ENCODE data around the gene CD151. TPM values are rescaled to one million over a fixed set of nuclear protein-coding genes. Genes with fewer than 3 reads are reported as not detected.
A peak's percentile ranks its signal among the peaks of the same experiment; 100 is the strongest.

The CD151 gene
- total RNA-seq, 4 donors from 2014 or later: 102 to 277 (median 237) TPM

DNA sequence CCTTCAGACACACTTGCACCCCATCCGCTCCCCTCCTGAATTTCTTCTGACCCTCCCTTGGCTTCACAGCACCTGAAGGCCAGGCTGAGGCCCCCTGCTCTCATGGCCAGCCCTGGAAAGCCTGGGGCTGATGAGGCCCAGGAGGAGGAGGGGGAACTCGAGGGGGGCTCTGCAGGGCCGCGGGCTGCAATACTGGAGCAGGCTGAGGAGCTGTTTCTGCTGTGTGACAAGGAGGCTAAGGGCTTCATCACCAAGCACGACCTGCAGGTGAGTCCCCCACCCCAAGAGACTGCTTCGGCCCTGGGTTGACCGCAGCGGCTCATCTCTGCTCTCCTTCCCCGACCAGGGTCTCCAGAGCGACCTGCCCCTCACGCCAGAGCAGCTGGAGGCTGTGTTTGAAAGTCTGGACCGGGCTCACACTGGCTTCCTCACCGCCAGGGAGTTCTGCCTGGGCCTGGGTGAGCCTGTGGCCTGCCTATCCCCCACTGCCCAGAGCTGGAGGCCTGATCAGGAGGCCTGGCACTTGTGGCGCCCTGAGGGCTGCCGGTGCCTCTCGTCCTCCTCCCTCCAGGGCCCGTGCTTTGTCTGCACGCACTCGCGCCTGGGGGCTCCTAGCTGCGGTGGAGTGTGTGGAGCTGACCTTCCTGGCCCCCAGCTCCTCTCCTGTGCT, 4.1 kb upstream of the CD151 start:
- peaks cover 0 to 20% of the 10 kb centered on the region in 2 donors for H3K27me3 ChIP-seq
- H3K4me1 ChIP-seq: peaks cover 18 to 80% (median 42%) of the 10 kb centered on the region in 4 donors
- no peak for DNase-seq
- H3K9me3 ChIP-seq: no peaks in the 10 kb centered on the region
- H3K27ac ChIP-seq: peak overlapping the region; percentile 81 to 94 (median 85)
- H3K4me3 ChIP-seq: peak overlapping the region in 2 of 4 donors; percentile 39 to 49
- H3K36me3 ChIP-seq: peaks cover 0 to 21% (median 0%) of the 10 kb centered on the region in 3 donors
- no peak for TF ChIP-seq CTCF (IDR thresholded peaks at IDR 0.05)

GRCh38 chr11:829176-829846, 3.4 kb upstream of the CD151 start:
- peak in 2 of 3 donors; percentile 65 to 72 for DNase-seq
- peak overlapping the region; percentile 33 to 49 (median 41) for H3K4me3 ChIP-seq
- H3K4me1 ChIP-seq: peaks cover 19 to 87% (median 42%) of the 10 kb centered on the region in 4 donors
- H3K27ac ChIP-seq: peak overlapping the region; percentile 81 to 94 (median 85)
- H3K36me3 ChIP-seq: peaks cover 0 to 14% (median 0%) of the 10 kb centered on the region in 3 donors
- no peaks in the 10 kb centered on the region for H3K9me3 ChIP-seq
- TF ChIP-seq POLR2A (IDR thresholded peaks at IDR 0.05) (no peak), CTCF (IDR thresholded peaks at IDR 0.05) (no peak)
- peaks cover 0 to 20% of the 10 kb centered on the region in 2 donors for H3K27me3 ChIP-seq

DNA sequence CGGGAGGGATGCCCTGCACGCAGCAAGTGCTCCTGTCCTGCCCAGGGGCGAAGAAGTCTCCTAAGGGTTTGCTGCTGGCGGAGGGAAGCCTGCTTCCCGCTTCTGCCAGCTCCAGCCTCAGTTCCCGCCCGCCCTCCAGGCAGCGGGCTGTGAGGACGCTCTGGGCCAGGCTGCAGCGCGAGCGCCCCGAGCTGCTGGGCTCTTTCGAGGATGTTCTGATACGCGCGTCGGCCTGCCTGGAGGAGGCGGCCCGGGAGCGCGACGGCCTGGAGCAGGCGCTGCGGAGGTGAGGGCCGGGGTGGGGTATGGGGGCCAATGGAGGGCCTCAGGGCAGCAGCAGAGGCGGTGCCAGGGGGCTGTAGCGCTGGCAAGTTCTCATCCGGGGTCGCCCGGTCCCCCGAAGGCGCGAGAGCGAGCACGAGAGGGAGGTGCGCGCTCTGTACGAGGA, 2.9 kb upstream of the CD151 start:
- no peak for TF ChIP-seq CTCF (IDR thresholded peaks at IDR 0.05)
- TF ChIP-seq POLR2A (IDR thresholded peaks at IDR 0.05): peak in 1 of 2 donors; percentile 41
- peak overlapping the region; percentile 11 to 85 (median 53) for H3K27ac ChIP-seq
- peak overlapping the region; percentile 33 to 49 (median 41) for H3K4me3 ChIP-seq
- peaks cover 23 to 92% (median 42%) of the 10 kb centered on the region in 4 donors for H3K4me1 ChIP-seq
- no peak for DNase-seq
- H3K27me3 ChIP-seq: peaks cover 0 to 20% of the 10 kb centered on the region in 2 donors
- H3K9me3 ChIP-seq: no peaks in the 10 kb centered on the region
- peaks cover 0 to 8% (median 0%) of the 10 kb centered on the region in 3 donors for H3K36me3 ChIP-seq

GRCh38 chr11:830295-831117, 2.2 kb upstream of the CD151 start:
- Histone ChIP-seq H3K9me3 (no peaks in the 10 kb centered on the region), H3K4me1 (peaks cover 23 to 90% (median 42%) of the 10 kb centered on the region in 4 donors), H3K27me3 (peaks cover 0 to 20% of the 10 kb centered on the region in 2 donors), H3K27ac (peak overlapping the region; percentile 11 to 85 (median 53)), H3K4me3 (peak overlapping the region; percentile 33 to 49 (median 41)), H3K36me3 (peaks cover 0 to 2% (median 0%) of the 10 kb centered on the region in 3 donors)
- TF ChIP-seq CTCF (IDR thresholded peaks at IDR 0.05) (no peak), POLR2A (IDR thresholded peaks at IDR 0.05) (no peak)
- peak; percentile 79 to 91 (median 84) for DNase-seq
